ENCODE data around the gene SLC7A14. TPM values are rescaled to one million over a fixed set of nuclear protein-coding genes. Genes with fewer than 3 reads are reported as not detected.
A peak's percentile ranks its signal among the peaks of the same experiment; 100 is the strongest.

SLC7A14 gene
- total RNA-seq (2013; cell fraction: nucleolus; rRNA removed) = not detected in 2 replicates
- total RNA-seq (2014; rRNA removed) = not detected in 2 replicates
- total RNA-seq (2014; rRNA removed; fragmentation: Illumina TruSeq; extraction: Trizol) = not detected in 2 replicates
- not detected in 2 replicates for total RNA-seq (2021)
- not detected for polyA plus RNA-seq (2011; ENCODE audit: low read depth)
- not detected in 2 replicates for polyA plus RNA-seq (2011; rRNA removed)
- polyA plus RNA-seq (2011; cell fraction: cytosol; rRNA removed) = not detected in 2 replicates
- polyA plus RNA-seq (2011; cell fraction: nucleus; rRNA removed) = not detected in 2 replicates
- not detected in 2 replicates for polyA plus RNA-seq (2012)
- not detected in 2 replicates for polyA plus RNA-seq (2014; fragmentation: Illumina TruSeq; extraction: Trizol)
- not detected for polyA plus RNA-seq (2014; fragmentation: Nextera tagmentation; extraction: Ambion mirVana)
- not detected in 2 replicates for polyA plus RNA-seq (2014; rRNA removed)
- polyA plus RNA-seq (2016; fragmentation: Nextera tagmentation; extraction: Ambion mirVana) = not detected
- polyA minus RNA-seq (2011; rRNA and poly(A)+ RNA removed) = not detected in 2 replicates
- not detected in 2 replicates for polyA minus RNA-seq (2011; cell fraction: cytosol; rRNA and poly(A)+ RNA removed)
- polyA minus RNA-seq (2011; cell fraction: nucleus; rRNA and poly(A)+ RNA removed) = not detected in 2 replicates
- Bru-seq, nascent RNA = percentile 0 among the genes with signal in this experiment
- percentile 0 among the genes with signal in this experiment for BruChase-seq, experiment 1, labeled RNA remaining after a 6-hour chase
- percentile 0 among the genes with signal in this experiment for BruChase-seq, experiment 2, labeled RNA remaining after a 2-hour chase
- long read RNA-seq, experiment 1 = 0 reads
- long read RNA-seq, experiment 2, partial matches to known transcripts = 0 of 1 reads
- long read RNA-seq, experiment 2, other reads (novel, unspliced or antisense) = 1 of 1 reads

DNA sequence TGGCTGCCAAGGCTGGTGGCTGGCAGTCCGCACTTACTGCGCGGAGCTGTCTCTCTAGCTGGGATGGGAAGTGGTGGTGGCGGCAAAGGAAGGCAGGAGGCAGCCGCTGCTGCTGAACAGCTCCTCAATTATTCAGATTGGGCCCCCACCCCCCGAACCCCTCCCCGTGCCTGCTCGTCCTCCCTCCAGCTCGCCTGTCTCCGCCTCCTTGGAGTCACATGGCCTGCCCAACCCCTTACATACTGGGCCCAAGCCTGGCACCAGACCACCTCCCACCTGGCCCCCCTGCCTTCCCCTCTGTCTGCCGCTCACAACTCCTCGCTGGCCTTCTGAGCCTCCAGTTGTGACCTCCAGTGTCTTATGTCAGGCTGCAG lies at the start of gene SLC7A14:
Gene SLC7A14 (minus strand): TSS at position 139 of the 374 bp plus-strand sequence. CDS start 59,139 bp downstream, outside the sequence.
- SMC1A ChIA-PET (ENCODE audit: uncharacterized antibody, unreplicated experiment) = no interaction called here
- Histone ChIP-seq H3K79me2 (ENCODE audit: control insufficient read depth, insufficient read depth, low read length) (no peaks in the 10 kb centered on the region), H3K9ac (ENCODE audit: control insufficient read depth, insufficient read depth, low read length) (no peak within 1 kb of the TSS), H3K9me3 (replicated peaks; ENCODE audit: control insufficient read depth, insufficient read depth, low read length) (peaks cover 4% of the 10 kb centered on the region; the same call in 2 of the 3 replicates), H3K4me1 (ENCODE audit: control insufficient read depth, insufficient read depth, low read length) (no peaks in the 10 kb centered on the region), H3K36me3 (ENCODE audit: control insufficient read depth in 2 of 2, insufficient read depth in 2 of 2, low read length in 1 of 2) (no peaks in the 10 kb centered on the region), H3K4me2 (ENCODE audit: control insufficient read depth, insufficient read depth) (no peak within 1 kb of the TSS), H3K27me3 (replicated peaks in 1 of 2; ENCODE audit: control insufficient read depth in 2 of 2, insufficient read depth in 2 of 2, low read length in 1 of 2) (peaks cover 2 to 14% of the 10 kb centered on the region in 2 experiments), H3K4me3 (no peak within 1 kb of the TSS), H4K20me1 (ENCODE audit: control insufficient read depth, insufficient read depth) (no peaks in the 10 kb centered on the region), H3K27ac (ENCODE audit: control insufficient read depth, insufficient read depth) (no peak within 1 kb of the TSS), H2AFZ (ENCODE audit: control insufficient read depth, low read depth, low read length) (no peak within 1 kb of the TSS)
- in situ Hi-C loops (cut with MboI) (no loop called here), intact Hi-C loops (cut with micrococcal nuclease; ENCODE audit: unreplicated experiment) (no loop called here)
- TF ChIP-seq BHLHE40 (IDR thresholded peaks at IDR 0.05; ENCODE audit: borderline replicate concordance in 1 of 2, low read depth in 2 of 2, low read length in 1 of 2) = no peak
- TF ChIP-seq FOXM1 (IDR thresholded peaks at IDR 0.05; ENCODE audit: low read depth, low read length) = no peak
- TF ChIP-seq, protein P1, sequence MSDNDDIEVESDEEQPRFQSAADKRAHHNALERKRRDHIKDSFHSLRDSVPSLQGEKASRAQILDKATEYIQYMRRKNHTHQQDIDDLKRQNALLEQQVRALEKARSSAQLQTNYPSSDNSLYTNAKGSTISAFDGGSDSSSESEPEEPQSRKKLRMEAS (IDR thresholded peaks at IDR 0.05; ENCODE audit: low read depth, low read length) = no peak
- no peak for TF ChIP-seq PAX8 (IDR thresholded peaks at IDR 0.05)
- TF ChIP-seq KDM1A (IDR thresholded peaks at IDR 0.05; ENCODE audit: borderline replicate concordance) = no peak
- FAIRE-seq (no peak), DNase-seq (ENCODE audit: low read depth, low spot score) (no peak), ATAC-seq (no peak)
- BruUV-seq (replicated peaks) = no TSS peak
- CTCF ChIA-PET = no interaction called here
- 33% methylated on average over 3 of the region's 12 CpGs for WGBS (ENCODE audit: insufficient coverage, insufficient replicate concordance, low lambda C conversion rate, missing lambda C conversion rate)
- POLR2A ChIA-PET = interaction anchor here (0.7 kb wide), 1 partner anchor 144 kb away, joined by 3 read pairs; no protein-coding TSS in a partner anchor
- RAD21 ChIA-PET (ENCODE audit: unreplicated experiment) = no interaction called here
